ENCODE measurements around the gene PAX8. TPM values are rescaled to one million over a fixed set of nuclear protein-coding genes. Genes with fewer than 3 reads are reported as not detected.

Gene PAX8
- total and polyA plus RNA-seq, 12 donors, result 0.08 to 2.0 (median 0.41) TPM; not detected in 3

DNA sequence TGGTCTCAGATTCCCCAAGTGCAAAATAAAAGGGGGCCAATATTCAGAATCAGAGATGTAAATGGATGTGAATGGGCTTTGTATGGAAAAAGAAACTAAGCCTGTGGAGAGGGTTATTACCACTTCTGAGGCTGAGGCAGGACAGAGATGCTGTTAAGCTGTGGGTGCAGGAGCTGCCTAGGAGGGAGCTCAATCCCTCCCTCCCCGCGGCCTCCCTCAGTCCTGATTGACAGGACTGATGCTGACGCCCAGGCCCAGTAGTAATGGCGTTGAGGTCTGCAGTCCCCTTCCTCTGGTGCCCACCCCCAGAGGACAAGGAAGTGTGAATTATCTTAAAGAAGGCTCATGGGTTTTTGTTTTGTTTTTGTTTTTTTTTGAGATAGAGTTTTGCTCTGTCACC lies 64.6 kb downstream of the PAX8 start:
- Histone ChIP-seq H3K4me1 (peaks cover 13 to 54% (median 46%) of the 10 kb centered on the region in 9 donors), H3K27me3 (no peaks in the 10 kb centered on the region), H3K36me3 (no peaks in the 10 kb centered on the region), H3K4me3 (no peak overlapping the region), H3K27ac (no peak overlapping the region), H3K9me3 (no peaks in the 10 kb centered on the region)
- ATAC-seq (no peak), DNase-seq (no peak)
- TF ChIP-seq, protein P1, sequence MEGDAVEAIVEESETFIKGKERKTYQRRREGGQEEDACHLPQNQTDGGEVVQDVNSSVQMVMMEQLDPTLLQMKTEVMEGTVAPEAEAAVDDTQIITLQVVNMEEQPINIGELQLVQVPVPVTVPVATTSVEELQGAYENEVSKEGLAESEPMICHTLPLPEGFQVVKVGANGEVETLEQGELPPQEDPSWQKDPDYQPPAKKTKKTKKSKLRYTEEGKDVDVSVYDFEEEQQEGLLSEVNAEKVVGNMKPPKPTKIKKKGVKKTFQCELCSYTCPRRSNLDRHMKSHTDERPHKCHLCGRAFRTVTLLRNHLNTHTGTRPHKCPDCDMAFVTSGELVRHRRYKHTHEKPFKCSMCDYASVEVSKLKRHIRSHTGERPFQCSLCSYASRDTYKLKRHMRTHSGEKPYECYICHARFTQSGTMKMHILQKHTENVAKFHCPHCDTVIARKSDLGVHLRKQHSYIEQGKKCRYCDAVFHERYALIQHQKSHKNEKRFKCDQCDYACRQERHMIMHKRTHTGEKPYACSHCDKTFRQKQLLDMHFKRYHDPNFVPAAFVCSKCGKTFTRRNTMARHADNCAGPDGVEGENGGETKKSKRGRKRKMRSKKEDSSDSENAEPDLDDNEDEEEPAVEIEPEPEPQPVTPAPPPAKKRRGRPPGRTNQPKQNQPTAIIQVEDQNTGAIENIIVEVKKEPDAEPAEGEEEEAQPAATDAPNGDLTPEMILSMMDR (IDR thresholded peaks at IDR 0.05), result no peak
- 84 to 88% methylated on average over 4 of the region's 4 CpGs for WGBS, 2 donors
- intact Hi-C loops (cut with DNase I), result loop anchor here in 1 of 10 donors (5.0 kb wide), 1 partner anchor 153 kb away; no protein-coding TSS in a partner anchor

DNA sequence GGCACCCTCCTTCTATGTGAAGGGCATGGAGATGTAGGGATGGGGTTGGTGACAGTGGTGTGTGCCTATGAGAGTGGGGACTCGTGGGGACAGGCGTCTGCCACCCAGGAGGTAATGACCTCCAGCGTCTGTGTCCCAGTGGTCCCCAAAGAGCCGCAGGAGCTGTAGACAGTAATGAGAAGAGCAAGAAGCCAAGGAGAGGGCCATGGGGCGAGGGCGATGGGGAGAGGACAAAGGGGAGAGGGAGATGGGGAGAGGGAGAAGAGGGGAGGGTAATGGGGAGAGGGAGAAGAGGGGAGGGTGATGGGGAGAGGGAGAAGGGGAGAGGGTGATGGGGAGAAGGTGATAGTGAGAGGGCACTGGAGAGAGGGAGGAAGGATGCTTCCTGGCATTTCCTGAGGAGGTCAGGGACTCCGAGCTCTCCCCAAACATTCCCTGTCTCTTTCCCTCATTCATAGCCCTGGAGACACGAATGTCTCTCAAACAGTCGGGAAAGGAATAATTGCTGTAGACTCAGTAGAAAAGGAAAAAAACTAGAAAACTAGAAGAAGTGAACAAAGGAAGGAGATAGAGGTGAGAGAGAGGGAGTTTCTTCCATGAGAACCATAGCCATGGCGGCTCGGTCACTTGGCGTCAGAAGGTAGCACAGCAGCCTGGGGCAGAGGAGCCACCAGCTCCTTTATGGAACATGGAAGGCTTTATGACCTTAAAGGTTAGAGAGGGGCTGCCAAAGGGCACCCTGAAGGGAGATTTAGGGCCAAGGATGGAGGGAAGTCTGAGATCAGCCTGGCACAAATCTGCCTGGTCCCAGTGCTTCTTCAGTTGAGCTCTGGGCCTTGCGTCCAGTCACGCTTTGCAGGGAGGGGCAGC lies 65.4 kb downstream of the PAX8 start:
- peaks cover 13 to 46% (median 40%) of the 10 kb centered on the region in 9 donors for H3K4me1 ChIP-seq
- H3K27me3 ChIP-seq, result no peaks in the 10 kb centered on the region
- 92 to 95% methylated on average over 14 of the region's 14 CpGs for WGBS, 2 donors
- H3K4me3 ChIP-seq, result no peak overlapping the region
- peak overlapping the region in 5 of 10 donors; percentile 66 to 87 (median 70) for H3K27ac ChIP-seq
- H3K36me3 ChIP-seq, result no peaks in the 10 kb centered on the region
- ATAC-seq, result no peak
- TF ChIP-seq, protein P1 (IDR thresholded peaks at IDR 0.05), result no peak
- H3K9me3 ChIP-seq, result no peaks in the 10 kb centered on the region
- intact Hi-C loops (cut with DNase I), result loop anchor here in 1 of 10 donors (5.0 kb wide), 1 partner anchor 154 kb away; no protein-coding TSS in a partner anchor
- DNase-seq, result no peak

DNA sequence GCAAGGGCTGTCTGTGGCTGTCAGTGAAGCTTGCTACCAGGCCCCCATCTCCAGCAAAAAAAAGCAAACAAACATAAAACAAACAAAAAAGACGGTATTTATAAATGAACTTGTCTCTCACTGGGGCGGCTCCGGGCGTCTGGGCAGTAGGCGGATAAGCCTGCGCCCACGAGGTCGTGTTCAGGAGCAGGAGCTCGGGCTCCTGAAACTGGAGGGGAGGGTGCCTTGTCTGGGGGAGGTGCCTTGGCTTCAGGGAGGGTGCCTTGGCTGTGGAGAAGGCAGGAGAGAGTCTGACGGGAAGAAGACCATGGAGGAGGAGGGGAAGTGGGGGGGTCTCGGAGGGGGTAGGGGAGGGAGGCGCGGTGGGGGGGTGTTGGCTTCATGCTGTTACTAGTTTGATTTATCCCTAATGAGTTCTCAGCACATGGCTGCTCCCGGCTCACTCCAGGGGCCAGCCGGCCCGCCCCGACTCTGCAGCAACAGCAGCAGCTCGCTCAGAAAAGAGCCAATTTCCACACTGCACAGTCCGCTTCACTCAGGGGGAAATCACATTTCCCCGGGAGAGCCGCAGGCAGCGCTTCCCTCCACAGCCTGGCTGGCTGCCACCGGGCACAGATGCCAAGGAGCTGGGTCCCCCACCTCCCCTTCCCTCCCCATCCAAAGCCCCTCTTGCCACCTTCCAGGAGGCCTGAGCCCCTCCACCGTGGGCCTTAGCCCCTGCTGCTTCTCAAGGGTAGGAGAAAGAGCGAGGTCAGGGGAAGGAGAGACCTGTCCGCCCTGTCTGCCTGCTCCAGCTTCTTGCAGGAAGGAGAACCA lies 66.3 kb downstream of the PAX8 start:
- no peaks in the 10 kb centered on the region for H3K27me3 ChIP-seq
- peak overlapping the region in 9 of 10 donors; percentile 44 to 87 (median 68) for H3K27ac ChIP-seq
- H3K4me3 ChIP-seq, result peak overlapping the region in 5 of 10 donors; percentile 3 to 24 (median 13)
- peak in 7 of 8 donors; percentile 24 to 61 (median 52) for ATAC-seq
- no peaks in the 10 kb centered on the region for H3K9me3 ChIP-seq
- no peaks in the 10 kb centered on the region for H3K36me3 ChIP-seq
- intact Hi-C loops (cut with DNase I), result loop anchor here in 1 of 10 donors (5.0 kb wide), 1 partner anchor 155 kb away; no protein-coding TSS in a partner anchor
- DNase-seq, result peak in 1 of 2 donors; percentile 54
- 33 to 38% methylated on average over 26 of the region's 26 CpGs for WGBS, 2 donors
- peaks cover 7 to 38% (median 31%) of the 10 kb centered on the region in 9 donors for H3K4me1 ChIP-seq
- TF ChIP-seq, protein P1 (IDR thresholded peaks at IDR 0.05), result no peak
